Activated CD8-positive, alpha-beta memory T cell treated with anti-CD3 and anti-CD28 coated beads, Interleukin-2, amount 50 U/mL, for 24 hours (primary cell): ENCODE measurements around the gene PRRC1.
"Not testable (repeated sequence)": the region's sequence is repeated elsewhere in the genome, so short reads cannot be mapped to it uniquely, and the experiment has no call there.

Experiments
- DNase-seq: peaks from one replicate; pipeline ENCODE4 v3.0.0-alpha.2; 2020; ENCODE audit errors: extremely low read depth

Gene PRRC1

GRCh38 chr5:127517480-127518318 is at the start of gene PRRC1:
Gene PRRC1, plus strand, starts transcription at chr5:127517640. Its CDS starts 5,840 bp downstream, at chr5:127523480.
- DNase-seq: peak; percentile 59

- DNase-seq: no peak
Observed at GRCh38 chr5:127471211-127471610, 46.2 kb upstream of the PRRC1 start.

GRCh38 chr5:127472700-127473099 is 44.7 kb upstream of the PRRC1 start:
- DNase-seq: no peak

- DNase-seq: no peak
Observed at GRCh38 chr5:127486471-127486870, 31.0 kb upstream of the PRRC1 start.

GRCh38 chr5:127492854-127493738 is 24.3 kb upstream of the PRRC1 start:
- no peak for DNase-seq

- DNase-seq: no peak
Observed at GRCh38 chr5:127498548-127498947, 18.9 kb upstream of the PRRC1 start.

- DNase-seq: no peak
Observed at GRCh38 chr5:127505905-127506304, 11.5 kb upstream of the PRRC1 start.

GRCh38 chr5:127506616-127507015 is 10.8 kb upstream of the PRRC1 start:
- DNase-seq: no peak

GRCh38 chr5:127508644-127509373 is 8.6 kb upstream of the PRRC1 start:
- DNase-seq: no peak

- DNase-seq: no peak
Observed at GRCh38 chr5:127513408-127513970, 4.0 kb upstream of the PRRC1 start.

GRCh38 chr5:127514816-127515215 is 2.6 kb upstream of the PRRC1 start:
- no peak for DNase-seq

- no peak for DNase-seq
Observed at GRCh38 chr5:127515693-127516440, 1.6 kb upstream of the PRRC1 start.

- DNase-seq: no peak
Observed at GRCh38 chr5:127517110-127517479, 345 bp upstream of the PRRC1 start.

GRCh38 chr5:127518319-127518621 is 830 bp downstream of the PRRC1 start:
- no peak for DNase-seq

GRCh38 chr5:127519527-127519926 is 2.1 kb downstream of the PRRC1 start:
- no peak for DNase-seq

GRCh38 chr5:127521138-127521770 is 3.8 kb downstream of the PRRC1 start:
- DNase-seq: no peak

GRCh38 chr5:127525181-127525580 is 7.7 kb downstream of the PRRC1 start:
- DNase-seq: no peak

- no peak for DNase-seq
Observed at GRCh38 chr5:127529904-127530682, 12.7 kb downstream of the PRRC1 start.

- no peak for DNase-seq
Observed at GRCh38 chr5:127536687-127537086, 19.2 kb downstream of the PRRC1 start.

- not testable (repeated sequence) for DNase-seq
Observed at GRCh38 chr5:127540553-127540952, 23.1 kb downstream of the PRRC1 start.
